NCI-H446 (cell line): ENCODE data around the gene CXorf51A.
"Not testable (repeated sequence)": the region's sequence is repeated elsewhere in the genome, so short reads cannot be mapped to it uniquely, and the experiment has no call there.

Experiments used
- DNase-seq, 2 experiments: peaks; one replicate each; lab custom pipeline; 2025; lab: John Stamatoyannopoulos, UW

The CXorf51A gene

GRCh38 chrX:146814644-146815043, at the start of gene CXorf51A:
Gene CXorf51A, minus strand, starts transcription at chrX:146814744. Its CDS starts 21 bp downstream, at chrX:146814723.
- DNase-seq, result not testable (repeated sequence)

- DNase-seq, result no peak
These were observed 49.0 kb upstream of the CXorf51A start for GRCh38 chrX:146863566-146863965.

DNA sequence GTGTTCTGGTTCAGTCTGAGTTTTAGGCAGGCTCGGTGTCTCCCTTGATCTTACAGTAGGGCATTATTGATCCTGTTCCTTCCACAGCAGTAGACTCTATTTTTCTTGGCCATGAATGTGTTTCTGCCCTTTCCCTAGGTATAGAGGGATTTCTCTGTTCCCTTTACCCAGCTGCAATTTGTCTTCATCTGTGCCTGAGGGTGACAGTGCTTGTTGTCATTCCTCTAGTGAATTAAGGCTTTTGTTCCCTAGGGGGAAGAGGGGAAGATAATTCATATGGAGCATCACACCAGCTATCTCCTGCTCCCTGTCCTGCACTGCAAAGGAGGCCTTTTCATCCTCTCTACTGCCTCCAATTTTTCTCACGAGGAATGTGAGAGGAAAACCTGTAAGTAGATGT, 39.7 kb upstream of the CXorf51A start:
- DNase-seq, result no peak

DNA sequence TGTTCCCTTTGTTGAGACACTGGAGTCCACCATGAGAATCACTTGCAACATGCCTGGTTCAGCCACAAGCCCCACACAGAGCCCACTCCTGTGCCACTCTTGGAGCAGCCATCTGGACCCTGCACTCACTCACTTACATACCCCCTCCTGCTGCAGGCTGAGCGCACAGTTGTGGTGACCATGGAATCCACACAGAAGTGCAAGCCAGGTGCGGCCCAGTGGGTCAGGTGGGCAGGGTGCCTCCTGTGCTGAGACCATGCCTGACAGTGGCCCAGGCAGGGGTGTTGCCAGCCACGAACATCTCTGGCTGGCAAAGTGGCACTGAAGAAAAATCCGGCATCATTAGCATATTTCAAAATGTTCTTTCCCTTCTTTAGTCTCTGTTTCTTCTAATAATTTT, 17.4 kb upstream of the CXorf51A start:
- no peak for DNase-seq

- not testable (repeated sequence) for DNase-seq
These were observed 5.1 kb downstream of the CXorf51A start, which contains the start of gene CXorf51B for GRCh38 chrX:146809471-146809870. Gene CXorf51B, plus strand, starts transcription at chrX:146809771. Its CDS starts 21 bp downstream, at chrX:146809792.
